NCI-H2171 treated with DMSO at 0.1 percent for 48 hours (cell line): ENCODE measurements around the gene PRLR.
"Not testable (repeated sequence)": the region's sequence is repeated elsewhere in the genome, so short reads cannot be mapped to it uniquely, and the experiment has no call there.

Source experiments
- DNase-seq: peaks from one replicate; lab custom pipeline; 2025; lab: John Stamatoyannopoulos, UW

PRLR gene

GRCh38 chr5:35230038-35230611, at the start of gene PRLR:
Gene PRLR, minus strand, starts transcription at chr5:35230487. Its CDS starts 140,867 bp downstream, at chr5:35089620.
- DNase-seq = no peak

GRCh38 chr5:35274839-35275509, 44.7 kb upstream of the PRLR start:
- DNase-seq = no peak

GRCh38 chr5:35269006-35269405, 38.7 kb upstream of the PRLR start:
- DNase-seq = no peak

GRCh38 chr5:35266276-35266675, 36.0 kb upstream of the PRLR start:
- DNase-seq = no peak

GRCh38 chr5:35264509-35264908, 34.2 kb upstream of the PRLR start:
- no peak for DNase-seq

- DNase-seq = no peak
Measured at GRCh38 chr5:35263266-35263877, 33.1 kb upstream of the PRLR start.

GRCh38 chr5:35253582-35253981, 23.3 kb upstream of the PRLR start:
- DNase-seq = no peak

- no peak for DNase-seq
Measured at GRCh38 chr5:35252963-35253362, 22.7 kb upstream of the PRLR start.

GRCh38 chr5:35248843-35249780, 18.8 kb upstream of the PRLR start:
- no peak for DNase-seq

- DNase-seq = no peak
Measured at GRCh38 chr5:35247648-35248034, 17.4 kb upstream of the PRLR start.

- DNase-seq = no peak
Measured at GRCh38 chr5:35246900-35247647, 16.8 kb upstream of the PRLR start.

- DNase-seq = no peak
Measured at GRCh38 chr5:35246411-35246810, 16.1 kb upstream of the PRLR start.

- DNase-seq = not testable (repeated sequence)
Measured at GRCh38 chr5:35245371-35245770, 15.1 kb upstream of the PRLR start.

GRCh38 chr5:35244171-35244570, 13.9 kb upstream of the PRLR start:
- no peak for DNase-seq

- DNase-seq = no peak
Measured at GRCh38 chr5:35242702-35243258, 12.5 kb upstream of the PRLR start.

GRCh38 chr5:35240892-35241291, 10.6 kb upstream of the PRLR start:
- DNase-seq = no peak

- no peak for DNase-seq
Measured at GRCh38 chr5:35239911-35240610, 9.8 kb upstream of the PRLR start.

- no peak for DNase-seq
Measured at GRCh38 chr5:35239476-35239875, 9.2 kb upstream of the PRLR start.

GRCh38 chr5:35237580-35238376, 7.5 kb upstream of the PRLR start:
- no peak for DNase-seq

GRCh38 chr5:35236770-35237169, 6.5 kb upstream of the PRLR start:
- no peak for DNase-seq
